Activated naive CD8-positive, alpha-beta T cell treated with anti-CD3 and anti-CD28 coated beads, Interleukin-2, amount 10 ng/mL, durations not matched to agents 7 days and 5 days (primary cell): ENCODE results near the gene HOXC9. TPM values are rescaled to one million over a fixed set of nuclear protein-coding genes. Genes with fewer than 3 reads are reported as not detected.

Experiments used
- ATAC-seq: fragments of 150-1000 bp; cut with Tn5 transposase; one replicate; pipeline ENCODE4 v1.10.0; 2021; ENCODE audit warnings: low read depth, moderate library complexity
- POLR2A ChIA-PET: fragments of 350-600 bp; sonication (Branson Sonifier 250); formaldehyde crosslinking; loops from one replicate; lab custom pipeline; 2021; ENCODE audit warnings: antibody characterized with exemption; lab: Charles Lee
- DNase-seq: peaks from one replicate; pipeline ENCODE4 v3.0.0; 2021
- H3K27ac Mint-ChIP-seq: one replicate; pipeline ENCODE4 v1.8.0; 2022; ENCODE audit warnings: mild to moderate bottlenecking, mixed read lengths
- H3K27me3 Mint-ChIP-seq: one replicate; pipeline ENCODE4 v1.8.0; 2022; ENCODE audit warnings: mild to moderate bottlenecking, moderate library complexity, mixed read lengths
- H3K36me3 Mint-ChIP-seq: one replicate; pipeline ENCODE4 v1.8.0; 2021; ENCODE audit warnings: mild to moderate bottlenecking, mixed read lengths
- H3K4me1 Mint-ChIP-seq: one replicate; pipeline ENCODE4 v1.8.0; 2021; ENCODE audit warnings: mixed read lengths
- H3K4me3 Mint-ChIP-seq: one replicate; pipeline ENCODE4 v1.8.0; 2022; ENCODE audit warnings: mild to moderate bottlenecking, moderate library complexity, mixed read lengths
- H3K9me3 Mint-ChIP-seq: one replicate; pipeline ENCODE4 v1.8.0; 2021; ENCODE audit warnings: mixed read lengths
- microRNA-seq: library from miRNA; unstranded; fragments of <30 nt; microRNA quantifications from one replicate; pipeline ENCODE4 v1.2.0, GENCODE V29; 2022
- total RNA-seq, 2 experiments: library from RNA; stranded (reverse); gene quantifications; one replicate each; pipeline ENCODE4 v1.2.3, GENCODE V29; 2021

Gene HOXC9
- total RNA-seq, 2 experiments from 2014 or later: not detected

DNA sequence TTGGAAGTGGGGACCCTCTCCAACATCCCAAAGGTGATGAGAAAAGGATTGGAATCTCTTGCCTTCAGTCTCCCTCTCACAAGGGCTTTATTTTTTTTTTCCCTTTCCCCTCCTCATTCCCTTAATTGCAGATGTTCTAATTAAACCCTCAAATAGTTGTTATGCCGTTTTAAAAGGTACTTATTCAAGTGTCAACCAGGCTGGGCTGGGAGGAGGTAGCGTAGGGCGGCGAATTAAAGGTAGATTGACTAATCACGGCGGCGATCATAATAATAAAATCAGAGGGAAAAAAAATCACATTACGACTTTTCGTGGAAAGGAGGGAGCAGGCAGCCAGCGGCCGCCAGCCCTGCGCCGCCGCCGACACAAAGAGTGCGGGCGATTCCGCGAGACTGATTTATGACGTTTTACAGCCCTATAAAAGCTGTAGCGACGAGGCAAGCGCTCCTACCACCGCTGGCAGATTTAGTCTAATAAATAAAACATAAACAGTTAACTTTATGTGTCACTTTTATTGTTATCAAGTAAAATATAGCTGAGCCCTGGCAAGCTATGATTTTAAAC is 52.0 kb downstream of the HOXC9 start:
- no peak for ATAC-seq
- H3K36me3 Mint-ChIP-seq: peaks cover 7% of the 10 kb centered on the region
- DNase-seq: no peak
- no peaks in the 10 kb centered on the region for H3K9me3 Mint-ChIP-seq
- H3K4me3 Mint-ChIP-seq: peak overlapping the region; percentile 65
- peaks cover 36% of the 10 kb centered on the region for H3K4me1 Mint-ChIP-seq
- POLR2A ChIA-PET: interaction anchor here (0.6 to 1.1 kb wide), 2 partner anchors 85 to 162 kb away, joined by 3 read pairs; no protein-coding TSS in a partner anchor
- peaks cover 93% of the 10 kb centered on the region for H3K27me3 Mint-ChIP-seq
- no peak overlapping the region for H3K27ac Mint-ChIP-seq

DNA sequence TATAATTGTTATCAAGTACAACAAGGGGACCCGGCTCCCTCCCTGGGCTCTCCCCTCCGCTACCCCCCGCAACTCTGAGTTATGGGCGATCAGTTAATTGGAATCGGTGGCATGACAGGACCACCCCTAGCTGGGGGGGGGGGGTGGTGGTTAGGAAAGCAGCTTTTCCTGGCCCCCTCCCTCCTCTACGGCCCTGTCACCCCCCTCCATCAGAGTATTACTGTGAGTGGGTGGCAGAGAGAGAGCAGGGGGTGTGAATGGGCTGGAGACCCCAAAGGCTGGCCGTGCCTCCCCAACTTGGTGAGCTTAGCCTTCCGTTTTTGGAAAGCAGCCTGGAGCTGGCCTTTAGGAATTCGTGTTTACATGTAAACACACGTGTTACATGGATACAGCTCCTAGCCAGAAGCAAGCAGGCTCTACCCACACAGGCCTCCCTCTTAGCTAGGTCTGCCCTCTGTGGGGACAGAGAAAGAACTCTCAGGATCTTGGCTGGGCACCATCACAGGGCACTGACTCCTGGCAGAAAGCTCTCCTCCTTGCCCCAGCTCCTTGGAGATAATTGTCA is 52.6 kb downstream of the HOXC9 start:
- no peaks in the 10 kb centered on the region for H3K9me3 Mint-ChIP-seq
- no peak for DNase-seq
- peak overlapping the region; percentile 82 for H3K27ac Mint-ChIP-seq
- peak overlapping the region; percentile 81 for H3K4me3 Mint-ChIP-seq
- H3K27me3 Mint-ChIP-seq: peaks cover 93% of the 10 kb centered on the region
- H3K36me3 Mint-ChIP-seq: peaks cover 7% of the 10 kb centered on the region
- POLR2A ChIA-PET: interaction anchor here (0.6 to 1.1 kb wide), 3 partner anchors 35 to 161 kb away, joined by 3 read pairs; no protein-coding TSS in a partner anchor
- no peak for ATAC-seq
- H3K4me1 Mint-ChIP-seq: peaks cover 35% of the 10 kb centered on the region

Small RNA genes lying within 50 kb of the gene (microRNA-seq; reads per million reads assigned to microRNA genes)
- gene MIR196A2: 24.6 reads per million, percentile 31 among the genes with 10 or more reads in this experiment
- not detected for gene MIR615

Other genes with a start within 250 kb of the HOXC9 start
- not detected for gene CISTR, start 248.2 kb upstream of the HOXC9 start, total RNA-seq
- gene HOXC13, start 61.3 kb upstream of the HOXC9 start, total RNA-seq: not detected
- not detected for gene HOXC12, start 45.3 kb upstream of the HOXC9 start, total RNA-seq
- gene HOXC11, start 27.0 kb upstream of the HOXC9 start, total RNA-seq: not detected
- gene HOTAIR, start 25.2 kb upstream of the HOXC9 start, total RNA-seq: not detected
- gene HOXC10, start 15.0 kb upstream of the HOXC9 start, total RNA-seq: not detected
- not detected for gene HOXC8, start 8.8 kb downstream of the HOXC9 start, total RNA-seq
- not detected for gene HOXC6, start 28.3 kb downstream of the HOXC9 start, total RNA-seq
- gene HOXC5, start 32.9 kb downstream of the HOXC9 start, total RNA-seq: not detected
- gene HOXC4, start 53.7 kb downstream of the HOXC9 start, total RNA-seq: 1 to 10 TPM; 1.2 to 1.5 TPM
- gene SMUG1, start 188.8 kb downstream of the HOXC9 start, total RNA-seq: 10 to 100 TPM; 23.9 to 24.4 TPM